VCaP (cell line): Measurements from ENCODE around the gene FLT4.

Experiments
- H3K27ac ChIP-seq: fragments of 450-650 bp; 2 replicates; pipeline ENCODE4 v1.5.1; 2017
- TF ChIP-seq, protein P1 (sequence below): fragments of 450-650 bp; conservative IDR thresholded peaks from 2 replicates; pipeline ENCODE4 v1.5.1; 2017; ENCODE audit warnings: mild to moderate bottlenecking, moderate library complexity

The FLT4 gene

DNA sequence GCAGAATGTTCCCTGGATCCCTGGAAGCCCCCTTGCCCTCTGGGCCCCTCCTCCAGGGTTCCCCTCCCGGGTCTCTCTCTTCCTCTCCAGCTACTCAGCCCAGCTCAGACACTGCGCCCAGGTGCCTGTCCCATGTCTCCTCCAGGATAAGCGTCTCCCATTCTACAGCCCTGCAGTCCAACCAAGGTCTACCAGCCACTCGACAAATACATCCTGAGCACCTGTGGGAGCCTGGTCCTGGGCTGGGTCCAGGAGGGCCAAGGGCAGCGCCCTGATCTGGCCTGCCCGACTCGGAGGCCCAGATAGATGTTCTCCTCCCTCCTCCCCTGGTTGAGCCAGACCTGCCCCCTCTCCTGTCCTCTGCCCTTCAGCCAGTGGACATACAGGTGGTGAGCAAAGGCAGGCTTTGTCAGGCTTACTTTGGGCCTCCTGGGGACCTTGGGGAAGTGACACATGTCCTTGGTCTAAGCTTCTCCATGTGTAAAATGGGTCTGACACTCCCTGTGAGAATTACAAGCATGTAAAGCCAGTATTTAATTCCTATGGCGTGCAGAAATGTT, 1.4 kb downstream of the FLT4 start:
- TF ChIP-seq, protein P1, sequence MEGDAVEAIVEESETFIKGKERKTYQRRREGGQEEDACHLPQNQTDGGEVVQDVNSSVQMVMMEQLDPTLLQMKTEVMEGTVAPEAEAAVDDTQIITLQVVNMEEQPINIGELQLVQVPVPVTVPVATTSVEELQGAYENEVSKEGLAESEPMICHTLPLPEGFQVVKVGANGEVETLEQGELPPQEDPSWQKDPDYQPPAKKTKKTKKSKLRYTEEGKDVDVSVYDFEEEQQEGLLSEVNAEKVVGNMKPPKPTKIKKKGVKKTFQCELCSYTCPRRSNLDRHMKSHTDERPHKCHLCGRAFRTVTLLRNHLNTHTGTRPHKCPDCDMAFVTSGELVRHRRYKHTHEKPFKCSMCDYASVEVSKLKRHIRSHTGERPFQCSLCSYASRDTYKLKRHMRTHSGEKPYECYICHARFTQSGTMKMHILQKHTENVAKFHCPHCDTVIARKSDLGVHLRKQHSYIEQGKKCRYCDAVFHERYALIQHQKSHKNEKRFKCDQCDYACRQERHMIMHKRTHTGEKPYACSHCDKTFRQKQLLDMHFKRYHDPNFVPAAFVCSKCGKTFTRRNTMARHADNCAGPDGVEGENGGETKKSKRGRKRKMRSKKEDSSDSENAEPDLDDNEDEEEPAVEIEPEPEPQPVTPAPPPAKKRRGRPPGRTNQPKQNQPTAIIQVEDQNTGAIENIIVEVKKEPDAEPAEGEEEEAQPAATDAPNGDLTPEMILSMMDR: no peak
- no peak overlapping the region for H3K27ac ChIP-seq

DNA sequence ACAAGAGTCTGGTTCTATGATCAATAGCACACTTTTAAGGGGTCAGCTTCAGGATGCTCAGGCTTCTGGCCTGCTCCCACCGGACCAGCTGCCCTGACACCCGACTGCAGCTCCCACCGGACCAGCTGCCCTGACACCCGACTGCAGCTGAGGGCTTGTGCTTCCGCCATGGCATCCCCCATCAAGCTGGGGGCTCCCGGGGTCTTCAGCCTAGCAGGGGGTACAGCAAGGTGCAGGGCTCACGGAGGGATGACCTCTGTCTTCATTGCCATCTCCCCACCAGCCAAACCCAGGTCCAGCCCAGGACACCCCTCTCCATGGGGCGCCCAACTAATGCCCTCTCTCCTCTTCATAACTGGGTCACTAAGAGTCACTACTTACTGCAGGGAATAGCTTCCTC, 1.9 kb downstream of the FLT4 start:
- TF ChIP-seq, protein P1: no peak
- H3K27ac ChIP-seq: no peak overlapping the region

DNA sequence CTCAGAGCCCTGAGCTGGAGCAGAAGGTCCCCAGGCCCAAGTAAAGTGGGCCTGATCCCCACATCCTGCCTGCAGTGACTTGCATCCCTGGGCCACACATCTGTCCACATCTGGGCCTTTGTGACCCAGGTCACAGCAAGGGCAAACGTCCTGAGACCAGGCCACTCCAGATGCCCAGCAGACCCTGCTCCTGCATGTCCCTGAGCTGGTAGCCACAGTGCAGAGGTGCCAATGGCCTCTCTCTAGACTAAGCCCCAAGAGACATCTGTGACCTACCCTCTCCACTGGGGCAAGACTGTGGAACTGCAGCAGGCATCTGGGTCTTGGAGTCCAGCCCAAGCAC, 2.5 kb downstream of the FLT4 start:
- H3K27ac ChIP-seq: no peak overlapping the region
- TF ChIP-seq, protein P1: no peak

DNA sequence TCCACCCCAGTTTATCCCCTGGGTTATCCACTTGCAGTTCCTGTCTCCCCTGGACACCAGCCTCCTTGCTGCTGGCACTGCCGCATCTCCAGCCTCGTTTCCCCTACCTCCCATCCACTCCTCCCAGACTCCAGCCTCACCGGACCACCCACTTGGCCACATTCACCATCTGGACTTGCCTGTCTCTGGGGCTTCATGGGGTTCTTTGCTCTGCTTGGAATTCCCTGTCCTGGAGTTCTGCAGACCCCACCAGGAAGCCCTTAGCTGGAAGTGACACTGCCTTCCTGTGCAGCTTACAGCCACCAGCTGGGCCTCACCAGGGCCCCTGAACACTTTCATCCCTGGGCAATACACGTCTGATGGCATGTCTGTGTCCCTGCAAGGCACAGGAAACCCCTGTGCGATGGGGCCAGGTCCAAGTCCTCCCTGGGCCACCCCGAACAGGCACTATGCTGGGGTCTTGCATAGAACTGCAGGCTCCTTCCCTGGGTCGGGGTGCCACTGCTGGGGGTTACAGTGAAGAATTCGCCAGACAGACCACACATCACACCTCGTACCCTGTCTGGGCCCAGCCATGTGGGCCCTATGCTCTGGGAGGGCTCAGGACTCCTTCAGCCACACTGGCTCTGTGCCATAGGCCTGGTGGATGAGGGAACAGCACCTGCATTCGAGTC, 3.0 kb downstream of the FLT4 start:
- H3K27ac ChIP-seq: no peak overlapping the region
- TF ChIP-seq, protein P1: no peak

DNA sequence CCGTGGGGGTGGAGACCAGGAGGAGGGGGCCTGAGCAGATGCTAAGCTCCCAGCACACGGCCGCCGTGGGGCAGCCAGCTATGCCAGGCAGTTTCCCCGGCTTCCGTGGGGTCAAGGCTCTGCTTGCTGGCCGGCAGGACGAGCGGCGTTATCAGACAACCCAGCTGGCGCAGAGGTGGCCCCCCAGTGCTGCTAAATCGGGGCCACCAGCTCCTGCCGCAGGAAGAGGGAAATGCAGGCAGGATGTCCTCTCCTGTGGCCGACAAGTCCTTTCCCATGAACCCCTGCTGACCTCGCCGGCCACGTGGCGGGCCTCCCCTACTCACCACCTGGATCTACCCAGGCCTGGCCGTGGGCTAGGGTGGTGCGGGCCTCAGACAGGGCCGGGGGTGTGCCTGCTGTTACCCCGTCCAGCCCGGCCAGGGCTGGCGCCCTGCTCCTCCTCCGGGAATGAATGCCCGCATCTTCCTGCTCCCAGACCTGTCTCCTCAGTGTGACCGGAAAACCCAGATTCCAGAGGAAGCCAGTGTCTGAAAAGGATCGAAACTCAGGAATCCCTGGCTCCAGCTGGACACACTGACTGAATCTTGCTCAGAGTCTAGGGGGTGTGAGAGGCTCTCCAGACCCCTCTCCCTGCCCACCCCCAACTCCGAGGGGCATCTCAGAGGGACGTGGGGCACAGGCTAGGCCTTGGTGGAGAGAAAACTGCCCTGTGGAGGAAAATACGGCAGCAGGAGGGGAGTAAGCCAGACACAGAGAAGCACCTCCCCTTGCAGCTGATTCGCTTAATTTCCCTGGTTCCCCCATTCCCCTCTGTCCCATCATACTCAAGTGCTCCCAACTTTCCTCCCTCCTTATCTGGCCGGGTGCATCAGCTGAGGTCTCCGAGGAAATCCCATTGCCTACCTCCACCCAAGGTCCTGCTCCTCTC, 3.9 kb downstream of the FLT4 start:
- TF ChIP-seq, protein P1: no peak
- no peak overlapping the region for H3K27ac ChIP-seq

DNA sequence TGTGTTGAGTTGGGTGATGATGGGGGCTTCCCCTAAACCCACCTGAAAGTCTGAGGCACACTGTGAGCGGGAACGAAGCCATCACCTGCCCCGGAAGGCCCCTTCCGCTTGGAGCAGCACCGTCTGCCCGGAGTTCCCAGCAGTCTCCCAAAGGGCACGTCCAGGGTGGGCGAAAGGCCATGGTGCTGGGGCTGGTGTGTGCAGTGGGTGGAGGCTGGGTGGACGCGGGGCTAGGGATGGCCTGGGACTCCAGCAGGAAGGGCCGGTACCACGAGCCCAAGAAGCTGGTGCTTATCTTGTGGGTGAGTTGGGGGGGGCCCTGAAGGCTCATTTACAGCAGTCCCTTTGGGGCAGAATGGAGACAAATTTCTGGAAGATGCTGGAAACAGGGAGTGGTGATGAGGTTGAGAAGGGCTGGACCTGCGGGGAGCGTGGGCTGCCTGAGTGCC, 4.6 kb downstream of the FLT4 start:
- TF ChIP-seq, protein P1: no peak
- no peak overlapping the region for H3K27ac ChIP-seq

DNA sequence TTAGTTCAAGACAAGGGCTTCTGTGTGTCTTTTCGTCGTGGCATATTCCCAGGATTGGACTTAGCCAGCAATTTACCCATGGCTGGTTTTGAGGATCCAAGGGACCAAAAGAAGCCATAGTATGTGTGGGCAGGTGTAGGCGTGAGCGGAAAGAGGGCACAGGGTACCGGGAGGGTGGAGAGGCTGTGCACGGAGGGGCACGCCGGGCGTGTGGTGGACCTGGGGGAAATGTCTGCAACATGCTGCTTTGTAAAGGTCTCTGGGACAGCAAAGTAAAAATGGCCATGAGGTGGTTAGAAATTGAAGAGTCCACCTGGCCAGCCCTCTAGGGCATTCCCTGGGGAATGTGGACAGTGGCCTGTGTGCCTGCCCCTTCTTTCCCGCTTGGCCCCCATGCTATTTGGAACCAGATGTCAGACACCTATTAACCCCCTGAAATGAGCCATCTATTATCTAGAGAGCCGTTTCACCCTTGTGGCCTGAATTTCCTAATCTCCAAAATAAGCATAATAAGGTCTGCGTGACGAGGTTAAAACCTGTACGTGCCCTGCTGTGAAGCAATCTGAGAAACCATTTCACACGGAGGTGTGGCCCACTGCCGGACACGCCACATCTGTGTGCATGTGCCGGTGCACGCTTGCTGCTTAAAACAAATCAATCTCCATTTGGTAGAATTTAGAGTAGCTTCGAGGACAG, 5.1 kb downstream of the FLT4 start:
- TF ChIP-seq, protein P1: no peak
- no peak overlapping the region for H3K27ac ChIP-seq
